ENCODE results near the gene SH3D21.
A peak's percentile ranks its signal among the peaks of the same experiment; 100 is the strongest.

The SH3D21 gene

GRCh38 chr1:36366091-36366661, 60.0 kb downstream of the SH3D21 start:
- peak overlapping the region; percentile 72 for H3K27ac ChIP-seq (ENCODE audit: low read length)
- ATAC-seq (ENCODE audit: insufficient read depth, low read depth) (peak; percentile 91), DNase-seq (peak; percentile 85)
- peaks cover 18% of the 10 kb centered on the region for H3K36me3 ChIP-seq (ENCODE audit: insufficient read depth, low read length)
- H2AFZ ChIP-seq (ENCODE audit: low read depth, low read length), result peak overlapping the region; percentile 76
- peaks cover 12% of the 10 kb centered on the region for H4K20me1 ChIP-seq (ENCODE audit: insufficient read depth, low read length)
- peaks cover 17% of the 10 kb centered on the region for H3K79me2 ChIP-seq (ENCODE audit: insufficient read depth, low read length)
- TF ChIP-seq EZH2 (IDR thresholded peaks at IDR 0.05; ENCODE audit: borderline replicate concordance, low read depth, low read length, severe bottlenecking), result no peak
- peak; percentile 67 for TF ChIP-seq CTCF (IDR thresholded peaks at IDR 0.05; ENCODE audit: borderline replicate concordance, extremely low read depth, low read length, poor library complexity, severe bottlenecking)
- peak overlapping the region; percentile 42 for H3K9ac ChIP-seq (ENCODE audit: low read depth, low read length)
- peak overlapping the region; percentile 74 for H3K4me2 ChIP-seq (ENCODE audit: insufficient read depth, low read length)
- H3K27me3 ChIP-seq (ENCODE audit: insufficient read depth, low read length, poor library complexity), result no peaks in the 10 kb centered on the region
- H3K4me3 ChIP-seq (ENCODE audit: low read depth in 1 of 2, low read length in 2 of 2), result peak overlapping the region in 1 of 2 experiments; percentile 50; a peak in 2 of 4 replicates
- no peaks in the 10 kb centered on the region for H3K9me3 ChIP-seq (ENCODE audit: insufficient read depth, low read length, severe bottlenecking)
- H3K4me1 ChIP-seq (ENCODE audit: insufficient read depth, low read length), result peaks cover 20% of the 10 kb centered on the region

GRCh38 chr1:36367066-36367465, 60.9 kb downstream of the SH3D21 start:
- H4K20me1 ChIP-seq (ENCODE audit: insufficient read depth, low read length), result peaks cover 12% of the 10 kb centered on the region
- H3K4me3 ChIP-seq (ENCODE audit: low read depth in 1 of 2, low read length in 2 of 2), result no peak overlapping the region
- no peaks in the 10 kb centered on the region for H3K27me3 ChIP-seq (ENCODE audit: insufficient read depth, low read length, poor library complexity)
- peaks cover 20% of the 10 kb centered on the region for H3K4me1 ChIP-seq (ENCODE audit: insufficient read depth, low read length)
- no peak for TF ChIP-seq CTCF (IDR thresholded peaks at IDR 0.05; ENCODE audit: borderline replicate concordance, extremely low read depth, low read length, poor library complexity, severe bottlenecking)
- TF ChIP-seq EZH2 (IDR thresholded peaks at IDR 0.05; ENCODE audit: borderline replicate concordance, low read depth, low read length, severe bottlenecking), result no peak
- H3K27ac ChIP-seq (ENCODE audit: low read length), result no peak overlapping the region
- no peak overlapping the region for H3K4me2 ChIP-seq (ENCODE audit: insufficient read depth, low read length)
- no peaks in the 10 kb centered on the region for H3K9me3 ChIP-seq (ENCODE audit: insufficient read depth, low read length, severe bottlenecking)
- peaks cover 17% of the 10 kb centered on the region for H3K79me2 ChIP-seq (ENCODE audit: insufficient read depth, low read length)
- DNase-seq (no peak), ATAC-seq (ENCODE audit: insufficient read depth, low read depth) (no peak)
- H3K9ac ChIP-seq (ENCODE audit: low read depth, low read length), result no peak overlapping the region
- H2AFZ ChIP-seq (ENCODE audit: low read depth, low read length), result no peak overlapping the region
- peaks cover 18% of the 10 kb centered on the region for H3K36me3 ChIP-seq (ENCODE audit: insufficient read depth, low read length)

GRCh38 chr1:36367798-36368197, 61.6 kb downstream of the SH3D21 start:
- H3K79me2 ChIP-seq (ENCODE audit: insufficient read depth, low read length), result peaks cover 21% of the 10 kb centered on the region
- no peak for ATAC-seq (ENCODE audit: insufficient read depth, low read depth)

More at GRCh38 chr1:36367798-36368197, 61.6 kb downstream of the SH3D21 start:
- H3K4me1 ChIP-seq (ENCODE audit: insufficient read depth, low read length), result peaks cover 20% of the 10 kb centered on the region
- H2AFZ ChIP-seq (ENCODE audit: low read depth, low read length), result no peak overlapping the region
- TF ChIP-seq CTCF (IDR thresholded peaks at IDR 0.05; ENCODE audit: borderline replicate concordance, extremely low read depth, low read length, poor library complexity, severe bottlenecking) (no peak), EZH2 (IDR thresholded peaks at IDR 0.05; ENCODE audit: borderline replicate concordance, low read depth, low read length, severe bottlenecking) (no peak)
- H3K27ac ChIP-seq (ENCODE audit: low read length), result no peak overlapping the region
- no peak for DNase-seq
- H3K9me3 ChIP-seq (ENCODE audit: insufficient read depth, low read length, severe bottlenecking), result no peaks in the 10 kb centered on the region
- H3K36me3 ChIP-seq (ENCODE audit: insufficient read depth, low read length), result peaks cover 15% of the 10 kb centered on the region
- peaks cover 12% of the 10 kb centered on the region for H4K20me1 ChIP-seq (ENCODE audit: insufficient read depth, low read length)
- no peaks in the 10 kb centered on the region for H3K27me3 ChIP-seq (ENCODE audit: insufficient read depth, low read length, poor library complexity)
- H3K9ac ChIP-seq (ENCODE audit: low read depth, low read length), result no peak overlapping the region
- H3K4me3 ChIP-seq (ENCODE audit: low read depth in 1 of 2, low read length in 2 of 2), result no peak overlapping the region
- no peak overlapping the region for H3K4me2 ChIP-seq (ENCODE audit: insufficient read depth, low read length)
